HG03064 (cell line): ENCODE data around the gene SLC66A2.
"Not testable (repeated sequence)": the region's sequence is repeated elsewhere in the genome, so short reads cannot be mapped to it uniquely, and the experiment has no call there.

Experiments used
- ATAC-seq: cut with Tn5 transposase; IDR thresholded peaks from one replicate; pipeline ENCODE4 v1.9.1; 2021; ENCODE audit warnings: low read depth; ENCODE audit not compliant: unreplicated experiment

Gene SLC66A2

GRCh38 chr18:79883461-79884293 is 67.8 kb downstream of the SLC66A2 start:
- no peak for ATAC-seq

- no peak for ATAC-seq
These were observed 68.8 kb downstream of the SLC66A2 start for GRCh38 chr18:79882522-79883241.

- no peak for ATAC-seq
These were observed 69.8 kb downstream of the SLC66A2 start for GRCh38 chr18:79881695-79882094.

- no peak for ATAC-seq
These were observed 71.9 kb downstream of the SLC66A2 start for GRCh38 chr18:79879566-79879965.

GRCh38 chr18:79878741-79879378 is 72.6 kb downstream of the SLC66A2 start:
- ATAC-seq: no peak

GRCh38 chr18:79878246-79878645 is 73.2 kb downstream of the SLC66A2 start:
- not testable (repeated sequence) for ATAC-seq

GRCh38 chr18:79877163-79878091 is 74.0 kb downstream of the SLC66A2 start:
- no peak for ATAC-seq

- no peak for ATAC-seq
These were observed 75.0 kb downstream of the SLC66A2 start for GRCh38 chr18:79876497-79876896.

GRCh38 chr18:79875931-79876461 is 75.5 kb downstream of the SLC66A2 start:
- no peak for ATAC-seq

- ATAC-seq: no peak
These were observed 75.9 kb downstream of the SLC66A2 start for GRCh38 chr18:79875531-79875919.

- no peak for ATAC-seq
These were observed 76.6 kb downstream of the SLC66A2 start for GRCh38 chr18:79874553-79875530.

- ATAC-seq: no peak
These were observed 77.9 kb downstream of the SLC66A2 start for GRCh38 chr18:79873449-79874110.

GRCh38 chr18:79872527-79873444 is 78.7 kb downstream of the SLC66A2 start:
- no peak for ATAC-seq

- no peak for ATAC-seq
These were observed 79.9 kb downstream of the SLC66A2 start for GRCh38 chr18:79871481-79872091.

GRCh38 chr18:79871026-79871390 is 80.4 kb downstream of the SLC66A2 start:
- no peak for ATAC-seq

- no peak for ATAC-seq
These were observed 81.0 kb downstream of the SLC66A2 start for GRCh38 chr18:79870301-79871025.
